ENCODE measurements around the gene SMU1.

SMU1 gene

GRCh38 chr9:33044162-33044673 is 32.3 kb downstream of the SMU1 start (continued):
- TF ChIP-seq ZNF10 (tag by site-specific recombination; IDR thresholded peaks at IDR 0.05) (no peak), KLF16 (tag by site-specific recombination; IDR thresholded peaks at IDR 0.05) (no peak), ZSCAN30 (tag by site-specific recombination; IDR thresholded peaks at IDR 0.05) (no peak), ZBTB8A (tag by site-specific recombination; IDR thresholded peaks at IDR 0.05) (peak; percentile 41; the same call in 1 of the 2 replicates), ZNF571 (tag by site-specific recombination; IDR thresholded peaks at IDR 0.05) (no peak), ZBTB17 (tag by site-specific recombination; IDR thresholded peaks at IDR 0.05) (0 out of 2 replicates have a peak, but pooled peaks have one; percentile 26), BCL11A (tag by site-specific recombination; IDR thresholded peaks at IDR 0.05; ENCODE audit: low read depth) (no peak), ZNF112 (tag by site-specific recombination; IDR thresholded peaks at IDR 0.05) (no peak), ZNF184 (tag by site-specific recombination; IDR thresholded peaks at IDR 0.05) (no peak), KLF1 (tag by site-specific recombination; IDR thresholded peaks at IDR 0.05) (no peak), ZNF658 (tag by site-specific recombination; IDR thresholded peaks at IDR 0.05) (no peak), GLIS2 (tag by site-specific recombination; IDR thresholded peaks at IDR 0.05) (peak; percentile 69), ZNF155 (tag by site-specific recombination; IDR thresholded peaks at IDR 0.05) (no peak), ZNF423 (tag by site-specific recombination; IDR thresholded peaks at IDR 0.05) (no peak), ZBTB7A (tag by site-specific recombination; IDR thresholded peaks at IDR 0.05; ENCODE audit: low read depth) (no peak), GLI2 (tag by site-specific recombination; IDR thresholded peaks at IDR 0.05; ENCODE audit: borderline replicate concordance, low read depth) (no peak), PRDM2 (tag by site-specific recombination; IDR thresholded peaks at IDR 0.05; ENCODE audit: borderline replicate concordance) (no peak), ZNF660 (tag by site-specific recombination; IDR thresholded peaks at IDR 0.05) (no peak), ZFP37 (tag by site-specific recombination; IDR thresholded peaks at IDR 0.05) (0 out of 2 replicates have a peak, but pooled peaks have one; percentile 25), ZBTB6 (tag by site-specific recombination; IDR thresholded peaks at IDR 0.05) (no peak; the same call in 1 of the 2 replicates), ZNF654 (tag by site-specific recombination; IDR thresholded peaks at IDR 0.05; ENCODE audit: low read depth) (no peak), OSR2 (tag by site-specific recombination; IDR thresholded peaks at IDR 0.05) (peak; percentile 87), ZNF558 (tag by site-specific recombination; IDR thresholded peaks at IDR 0.05) (no peak), ZNF521 (tag by site-specific recombination; IDR thresholded peaks at IDR 0.05) (no peak), ZBTB44 (tag by site-specific recombination; IDR thresholded peaks at IDR 0.05) (no peak)
- TF ChIP-seq, protein P1, sequence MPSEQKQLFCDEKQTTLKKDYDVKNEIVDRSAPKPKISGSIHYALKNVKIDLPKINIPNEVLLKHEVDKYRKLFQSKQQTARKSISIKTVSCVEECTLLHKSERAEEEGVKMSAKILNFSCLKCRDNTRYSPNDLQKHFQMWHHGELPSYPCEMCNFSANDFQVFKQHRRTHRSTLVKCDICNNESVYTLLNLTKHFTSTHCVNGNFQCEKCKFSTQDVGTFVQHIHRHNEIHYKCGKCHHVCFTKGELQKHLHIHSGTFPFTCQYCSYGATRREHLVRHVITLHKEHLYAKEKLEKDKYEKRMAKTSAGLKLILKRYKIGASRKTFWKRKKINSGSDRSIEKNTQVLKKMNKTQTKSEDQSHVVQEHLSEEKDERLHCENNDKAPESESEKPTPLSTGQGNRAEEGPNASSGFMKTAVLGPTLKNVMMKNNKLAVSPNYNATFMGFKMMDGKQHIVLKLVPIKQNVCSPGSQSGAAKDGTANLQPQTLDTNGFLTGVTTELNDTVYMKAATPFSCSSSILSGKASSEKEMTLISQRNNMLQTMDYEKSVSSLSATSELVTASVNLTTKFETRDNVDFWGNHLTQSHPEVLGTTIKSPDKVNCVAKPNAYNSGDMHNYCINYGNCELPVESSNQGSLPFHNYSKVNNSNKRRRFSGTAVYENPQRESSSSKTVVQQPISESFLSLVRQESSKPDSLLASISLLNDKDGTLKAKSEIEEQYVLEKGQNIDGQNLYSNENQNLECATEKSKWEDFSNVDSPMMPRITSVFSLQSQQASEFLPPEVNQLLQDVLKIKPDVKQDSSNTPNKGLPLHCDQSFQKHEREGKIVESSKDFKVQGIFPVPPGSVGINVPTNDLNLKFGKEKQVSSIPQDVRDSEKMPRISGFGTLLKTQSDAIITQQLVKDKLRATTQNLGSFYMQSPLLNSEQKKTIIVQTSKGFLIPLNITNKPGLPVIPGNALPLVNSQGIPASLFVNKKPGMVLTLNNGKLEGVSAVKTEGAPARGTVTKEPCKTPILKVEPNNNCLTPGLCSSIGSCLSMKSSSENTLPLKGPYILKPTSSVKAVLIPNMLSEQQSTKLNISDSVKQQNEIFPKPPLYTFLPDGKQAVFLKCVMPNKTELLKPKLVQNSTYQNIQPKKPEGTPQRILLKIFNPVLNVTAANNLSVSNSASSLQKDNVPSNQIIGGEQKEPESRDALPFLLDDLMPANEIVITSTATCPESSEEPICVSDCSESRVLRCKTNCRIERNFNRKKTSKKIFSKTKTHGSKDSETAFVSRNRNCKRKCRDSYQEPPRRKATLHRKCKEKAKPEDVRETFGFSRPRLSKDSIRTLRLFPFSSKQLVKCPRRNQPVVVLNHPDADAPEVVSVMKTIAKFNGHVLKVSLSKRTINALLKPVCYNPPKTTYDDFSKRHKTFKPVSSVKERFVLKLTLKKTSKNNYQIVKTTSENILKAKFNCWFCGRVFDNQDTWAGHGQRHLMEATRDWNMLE (tag by site-specific recombination; conservative IDR thresholded peaks at IDR 0.05; ENCODE audit: low read depth): no peak
